ENCODE measurements around the gene NCKAP1. TPM values are rescaled to one million over a fixed set of nuclear protein-coding genes. Genes with fewer than 3 reads are reported as not detected.

The NCKAP1 gene
- total RNA-seq, 2 donors from 2014 or later, result 9.3 to 12.4 TPM

Other genes starting within 250 kb of the NCKAP1 start
- gene FRZB, start 171.8 kb downstream of the NCKAP1 start, total RNA-seq, result not detected
- 1 to 10 TPM; 2.8 TPM for gene DUSP19, start 40.3 kb upstream of the NCKAP1 start, total RNA-seq
- gene NUP35, start 86.0 kb upstream of the NCKAP1 start, total RNA-seq, result 10 to 100 TPM; 23.1 to 23.9 TPM